G401.6 (cell line): ENCODE measurements around the gene USP31.

Experiments
- FAIRE-seq: peaks from 2 replicates; lab custom pipeline; 2012; peaks lifted over from hg19 to GRCh38; lab: Jason Lieb, UNC

Gene USP31, protein sequence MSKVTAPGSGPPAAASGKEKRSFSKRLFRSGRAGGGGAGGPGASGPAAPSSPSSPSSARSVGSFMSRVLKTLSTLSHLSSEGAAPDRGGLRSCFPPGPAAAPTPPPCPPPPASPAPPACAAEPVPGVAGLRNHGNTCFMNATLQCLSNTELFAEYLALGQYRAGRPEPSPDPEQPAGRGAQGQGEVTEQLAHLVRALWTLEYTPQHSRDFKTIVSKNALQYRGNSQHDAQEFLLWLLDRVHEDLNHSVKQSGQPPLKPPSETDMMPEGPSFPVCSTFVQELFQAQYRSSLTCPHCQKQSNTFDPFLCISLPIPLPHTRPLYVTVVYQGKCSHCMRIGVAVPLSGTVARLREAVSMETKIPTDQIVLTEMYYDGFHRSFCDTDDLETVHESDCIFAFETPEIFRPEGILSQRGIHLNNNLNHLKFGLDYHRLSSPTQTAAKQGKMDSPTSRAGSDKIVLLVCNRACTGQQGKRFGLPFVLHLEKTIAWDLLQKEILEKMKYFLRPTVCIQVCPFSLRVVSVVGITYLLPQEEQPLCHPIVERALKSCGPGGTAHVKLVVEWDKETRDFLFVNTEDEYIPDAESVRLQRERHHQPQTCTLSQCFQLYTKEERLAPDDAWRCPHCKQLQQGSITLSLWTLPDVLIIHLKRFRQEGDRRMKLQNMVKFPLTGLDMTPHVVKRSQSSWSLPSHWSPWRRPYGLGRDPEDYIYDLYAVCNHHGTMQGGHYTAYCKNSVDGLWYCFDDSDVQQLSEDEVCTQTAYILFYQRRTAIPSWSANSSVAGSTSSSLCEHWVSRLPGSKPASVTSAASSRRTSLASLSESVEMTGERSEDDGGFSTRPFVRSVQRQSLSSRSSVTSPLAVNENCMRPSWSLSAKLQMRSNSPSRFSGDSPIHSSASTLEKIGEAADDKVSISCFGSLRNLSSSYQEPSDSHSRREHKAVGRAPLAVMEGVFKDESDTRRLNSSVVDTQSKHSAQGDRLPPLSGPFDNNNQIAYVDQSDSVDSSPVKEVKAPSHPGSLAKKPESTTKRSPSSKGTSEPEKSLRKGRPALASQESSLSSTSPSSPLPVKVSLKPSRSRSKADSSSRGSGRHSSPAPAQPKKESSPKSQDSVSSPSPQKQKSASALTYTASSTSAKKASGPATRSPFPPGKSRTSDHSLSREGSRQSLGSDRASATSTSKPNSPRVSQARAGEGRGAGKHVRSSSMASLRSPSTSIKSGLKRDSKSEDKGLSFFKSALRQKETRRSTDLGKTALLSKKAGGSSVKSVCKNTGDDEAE (N-terminal part only)

GRCh38 chr16:23149267-23149992 is at the start of gene USP31:
Gene USP31 (minus strand): TSS chr16:23149452. CDS start chr16:23149270, 182 bp downstream.
- FAIRE-seq, result no peak

- no peak for FAIRE-seq
These were observed 47.3 kb upstream of the USP31 start for GRCh38 chr16:23196539-23196938.

DNA sequence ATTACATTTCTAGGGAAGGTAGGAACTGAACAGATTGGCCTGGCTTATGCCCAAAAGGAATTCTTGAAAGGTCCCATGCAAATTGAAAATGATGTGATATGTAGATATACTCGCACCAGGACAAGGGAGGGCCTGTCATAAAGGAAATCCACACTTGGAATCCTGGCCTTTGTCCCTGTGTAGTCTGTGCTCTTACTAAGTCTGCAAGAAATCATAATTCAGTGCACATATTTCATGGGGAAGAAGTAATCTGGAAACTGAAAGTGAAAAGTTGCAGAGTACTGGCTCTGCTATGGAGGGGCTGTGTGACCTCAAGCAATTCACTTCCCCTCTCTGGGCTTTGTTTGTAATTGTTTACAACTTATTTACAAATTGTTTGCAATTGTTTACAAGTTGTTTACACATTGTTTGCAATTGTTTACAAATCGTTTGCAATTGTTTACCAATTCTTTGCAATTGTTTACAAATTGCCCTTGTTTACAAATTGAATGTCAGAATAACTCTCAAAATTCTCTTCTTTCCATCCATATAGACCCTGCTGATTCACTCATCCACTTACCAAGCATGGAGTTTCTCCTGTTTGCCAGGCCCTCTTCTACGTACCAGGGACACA is 46.2 kb upstream of the USP31 start:
- FAIRE-seq, result no peak

- no peak for FAIRE-seq
These were observed 45.4 kb upstream of the USP31 start for GRCh38 chr16:23194497-23195221.

DNA sequence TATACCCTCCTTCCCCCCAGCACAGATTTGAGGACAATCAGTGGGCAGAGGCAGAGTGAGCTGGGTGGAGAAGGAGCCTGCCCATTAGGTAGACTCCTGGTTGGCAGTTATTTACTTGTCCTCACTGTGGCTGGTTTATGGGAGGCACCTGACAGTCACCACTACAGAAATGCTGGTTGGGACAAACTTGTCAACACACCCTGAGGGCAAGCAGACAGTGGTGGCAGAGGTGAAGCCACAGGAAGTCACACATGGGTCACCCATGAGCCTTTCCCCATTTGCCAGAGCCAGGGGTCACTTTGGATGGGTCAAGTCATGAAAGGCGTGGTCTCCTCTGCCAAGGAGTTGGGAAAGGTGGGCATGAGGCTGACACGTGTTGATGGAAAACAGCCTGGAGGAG is 39.7 kb upstream of the USP31 start:
- FAIRE-seq, result no peak

GRCh38 chr16:23187341-23187740 is 38.1 kb upstream of the USP31 start:
- no peak for FAIRE-seq

DNA sequence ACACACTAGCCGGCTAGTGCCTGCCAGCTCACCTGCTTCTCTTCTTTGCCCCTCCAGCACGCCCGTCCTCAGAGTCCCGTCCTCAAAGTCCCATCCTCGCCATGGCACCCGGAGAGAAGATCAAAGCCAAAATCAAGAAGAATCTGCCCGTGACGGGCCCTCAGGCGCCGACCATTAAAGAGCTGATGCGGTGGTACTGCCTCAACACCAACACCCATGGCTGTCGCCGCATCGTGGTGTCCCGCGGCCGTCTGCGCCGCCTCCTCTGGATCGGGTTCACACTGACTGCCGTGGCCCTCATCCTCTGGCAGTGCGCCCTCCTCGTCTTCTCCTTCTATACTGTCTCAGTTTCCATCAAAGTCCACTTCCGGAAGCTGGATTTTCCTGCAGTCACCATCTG is 36.9 kb upstream of the USP31 start:
- no peak for FAIRE-seq

DNA sequence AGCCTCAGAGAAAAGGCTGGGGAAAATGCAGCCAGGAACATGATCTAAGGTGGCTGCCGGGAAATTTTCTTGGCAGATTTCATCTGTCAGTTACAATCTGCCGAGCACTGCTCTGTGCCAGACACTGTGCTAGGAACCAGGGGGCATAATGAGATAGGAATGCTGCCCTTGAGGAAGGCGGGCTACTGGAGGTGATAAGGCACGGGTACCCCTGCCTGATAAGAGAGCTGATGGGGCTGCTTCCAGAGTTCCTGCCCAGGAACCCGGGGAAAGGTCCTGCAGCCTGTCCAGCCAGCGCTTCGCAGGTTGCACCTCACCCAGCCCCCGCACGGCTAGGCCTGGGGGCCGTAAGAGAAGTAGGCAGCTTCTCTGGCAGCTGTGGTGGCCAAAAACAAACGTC is 36.4 kb upstream of the USP31 start:
- FAIRE-seq, result no peak

DNA sequence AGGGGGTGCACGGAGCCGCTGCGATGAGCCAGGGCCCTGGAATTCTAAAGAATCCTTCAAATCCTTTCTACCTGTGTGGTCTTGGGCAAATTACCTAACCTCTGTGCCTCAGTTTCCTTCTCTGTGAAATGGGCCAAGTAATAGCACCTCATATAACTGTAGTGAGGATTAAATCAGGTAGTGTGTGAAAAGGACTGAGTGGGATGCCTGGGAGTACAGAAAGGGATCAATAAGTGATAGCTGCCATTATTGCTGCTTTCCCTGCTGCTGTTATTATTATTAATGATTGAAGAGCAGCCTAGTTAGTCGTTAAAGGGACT is 34.3 kb upstream of the USP31 start:
- no peak for FAIRE-seq

DNA sequence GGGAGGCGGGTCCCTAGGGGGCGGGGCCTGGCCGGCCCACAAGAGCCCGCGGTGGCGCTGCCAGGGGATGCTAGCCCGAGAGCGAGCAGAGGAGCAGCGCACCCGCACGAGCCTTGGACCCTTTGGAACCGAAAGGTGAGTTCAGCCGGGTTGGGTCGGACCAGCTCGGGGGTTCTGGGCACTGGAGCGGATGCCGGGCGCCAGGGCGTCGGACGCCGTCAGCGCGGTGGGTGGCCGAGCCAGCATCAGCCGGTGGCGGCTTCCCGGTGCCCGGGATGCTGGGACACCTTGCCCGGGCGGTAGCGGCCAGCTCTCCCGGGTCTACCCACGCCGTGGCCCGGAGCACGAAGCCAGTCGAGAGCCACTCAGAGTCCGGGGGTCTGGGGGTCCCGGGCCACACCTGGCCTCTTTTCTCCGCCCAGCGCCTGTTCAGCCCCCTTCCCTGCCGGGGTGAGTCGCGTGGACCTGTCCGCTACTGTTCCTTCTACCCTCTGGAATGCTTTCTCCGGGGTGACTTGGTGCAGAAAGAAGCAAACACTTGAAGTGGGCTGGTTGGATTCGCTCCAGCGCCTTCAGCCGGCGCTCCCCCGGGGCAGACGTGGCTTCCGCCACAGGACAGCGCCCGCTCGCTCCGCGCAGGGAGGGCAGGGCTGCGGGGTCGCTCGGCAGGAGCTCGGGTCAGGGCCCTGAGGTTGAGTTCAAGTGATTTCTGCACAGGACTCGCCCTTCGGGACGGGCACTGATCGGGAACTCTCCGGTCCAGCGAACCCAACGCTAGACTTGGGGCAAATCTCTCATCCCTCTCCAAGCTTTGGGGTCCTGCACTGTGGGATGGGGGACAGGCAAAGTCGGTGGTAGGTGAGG is 33.7 kb upstream of the USP31 start, which contains the start of gene SCNN1G:
Gene SCNN1G, plus strand, starts transcription at position 67 of the 864 bp plus-strand sequence. CDS start 3,527 bp downstream, outside the sequence.
- FAIRE-seq, result no peak

- FAIRE-seq, result no peak
These were observed 33.0 kb upstream of the USP31 start for GRCh38 chr16:23182206-23182678.

DNA sequence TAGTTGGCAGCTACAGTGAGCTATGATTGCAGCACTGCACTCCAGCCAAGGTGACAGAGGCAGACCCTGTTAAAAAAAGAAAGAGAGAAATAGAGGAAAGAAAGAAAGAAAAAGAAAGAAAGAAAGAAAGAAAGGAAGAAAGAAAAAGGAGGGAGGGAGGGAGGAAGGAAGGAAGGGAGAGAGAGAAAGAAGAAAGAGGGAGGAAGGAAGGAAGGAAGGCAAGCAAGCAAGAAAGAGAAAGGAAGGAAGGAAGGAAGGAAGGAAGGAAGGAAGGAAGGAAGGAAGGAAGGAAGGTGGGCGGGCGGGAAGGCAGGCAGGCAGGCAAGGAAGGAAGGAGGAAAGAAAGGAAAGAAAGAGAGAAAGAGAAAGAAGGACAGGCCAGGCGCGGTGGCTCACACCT is 32.3 kb upstream of the USP31 start:
- FAIRE-seq, result no peak

DNA sequence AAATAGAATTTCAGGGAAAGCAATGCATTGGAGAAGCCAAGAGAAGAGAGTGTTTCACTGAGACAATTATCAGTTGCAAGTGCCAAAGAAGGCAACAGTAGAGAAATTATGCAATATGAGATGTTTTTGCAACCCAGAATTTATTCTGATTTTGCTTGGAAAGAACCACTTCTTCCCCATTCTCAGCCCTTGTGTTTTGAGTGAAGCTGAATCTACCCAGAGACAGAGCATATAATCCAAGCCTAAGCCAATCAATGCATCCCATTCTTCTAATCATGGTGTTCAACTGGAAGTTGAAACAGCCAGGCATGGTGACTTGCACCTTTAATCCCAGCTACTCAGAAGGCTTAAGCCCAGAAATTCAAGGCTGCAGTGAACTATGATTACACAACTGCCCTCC is 26.4 kb upstream of the USP31 start:
- FAIRE-seq, result no peak

GRCh38 chr16:23174622-23175021 is 25.4 kb upstream of the USP31 start:
- FAIRE-seq, result no peak

DNA sequence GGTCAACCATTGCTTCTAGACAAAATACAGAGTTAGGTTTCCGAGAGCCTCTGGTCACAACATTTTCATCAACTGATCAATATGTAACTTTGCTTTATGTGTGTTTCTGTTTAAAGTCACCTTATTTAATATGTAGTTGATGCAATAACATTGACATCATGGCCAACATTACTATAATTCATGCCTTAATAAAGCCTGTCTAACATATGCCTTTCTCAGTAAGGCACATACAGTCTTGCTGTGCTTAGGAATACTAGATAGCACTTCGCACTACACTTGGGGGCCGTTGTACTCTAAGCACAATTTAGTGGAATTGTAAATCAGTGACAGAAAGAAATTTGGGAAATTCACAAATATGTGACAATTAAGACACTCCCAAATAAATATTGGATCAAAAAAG is 23.7 kb upstream of the USP31 start:
- FAIRE-seq, result no peak

GRCh38 chr16:23172583-23172982 is 23.3 kb upstream of the USP31 start:
- no peak for FAIRE-seq

GRCh38 chr16:23164736-23165135 is 15.5 kb upstream of the USP31 start:
- no peak for FAIRE-seq

DNA sequence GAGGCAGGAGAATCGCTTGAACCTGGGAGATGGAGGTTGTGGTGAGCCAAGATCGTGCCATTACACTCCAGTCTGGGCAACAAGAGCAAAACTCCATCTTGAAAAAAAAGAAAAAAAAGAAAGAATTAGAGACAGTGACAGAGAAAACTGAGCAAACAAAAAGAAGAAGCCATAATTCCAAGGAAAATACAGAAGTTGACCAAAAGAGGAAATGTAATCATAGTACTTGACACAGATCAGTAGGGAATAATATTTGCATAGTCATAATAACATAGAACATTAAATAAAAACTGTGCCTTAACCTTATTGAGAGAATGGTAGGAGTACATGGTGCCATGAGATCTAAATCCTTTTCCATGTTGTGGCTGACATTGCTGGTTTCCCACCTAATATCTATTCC is 14.7 kb upstream of the USP31 start:
- FAIRE-seq, result no peak

DNA sequence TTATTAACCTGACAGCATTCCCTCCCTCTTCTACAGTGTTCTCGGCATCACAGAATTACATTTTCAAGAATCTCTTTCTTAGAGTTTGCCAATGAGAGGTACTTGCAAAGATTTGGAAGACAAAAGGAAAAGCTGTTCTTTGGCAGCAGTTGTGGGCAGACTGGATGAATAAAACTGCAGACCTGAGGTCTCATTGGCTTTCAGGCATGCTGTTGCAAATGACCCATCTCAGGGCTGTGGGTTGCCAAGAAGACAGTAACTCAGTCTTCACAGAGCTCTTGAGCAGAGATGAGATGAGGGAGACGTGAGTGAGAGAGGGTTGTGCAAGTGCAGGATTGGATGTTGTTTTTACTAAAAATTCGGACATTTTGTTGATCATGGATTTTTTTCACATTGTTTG is 11.3 kb upstream of the USP31 start:
- no peak for FAIRE-seq

GRCh38 chr16:23160082-23160481 is 10.8 kb upstream of the USP31 start:
- no peak for FAIRE-seq
